Kidney (tissue), 14 donors: ENCODE data around the gene IMMP2L. TPM values are rescaled to one million over a fixed set of nuclear protein-coding genes. Genes with fewer than 3 reads are reported as not detected.
A peak's percentile ranks its signal among the peaks of the same experiment; 100 is the strongest.

ENCODE experiments used
- DNase-seq, 5 donors: peaks; one replicate each; pipeline ENCODE4 v3.0.0-alpha.2; 2013 to 2020
- FAIRE-seq: peaks from 2 replicates; lab custom pipeline; 2012; peaks lifted over from hg19 to GRCh38; lab: Jason Lieb, UNC
- H3K27ac ChIP-seq, 2 donors: one replicate each; pipeline ENCODE4 v1.7.0; 2013; ENCODE audit warnings: low read depth in 2 of 2, low read length in 2 of 2, inconsistent platforms in 1 of 2
- H3K27me3 ChIP-seq: one replicate; pipeline ENCODE4 v1.7.1; 2013; ENCODE audit warnings: low read length, inconsistent platforms; ENCODE audit not compliant: control insufficient read depth, insufficient read depth
- H3K36me3 ChIP-seq, 3 donors: one replicate each; pipeline versions ENCODE4 v1.7.0 to v1.7.1; 2013; ENCODE audit warnings: low read length in 3 of 3, control low read depth in 1 of 3, inconsistent platforms in 1 of 3; ENCODE audit not compliant: insufficient read depth in 3 of 3, control insufficient read depth in 2 of 3
- H3K4me1 ChIP-seq, 3 donors: one replicate each; pipeline versions ENCODE4 v1.7.0 to v1.7.1; 2013; ENCODE audit warnings: low read length in 3 of 3, inconsistent platforms in 1 of 3, low read depth in 1 of 3; ENCODE audit not compliant: control insufficient read depth in 2 of 3, insufficient read depth in 2 of 3
- H3K4me3 ChIP-seq, 3 donors: one replicate each; pipeline versions ENCODE4 v1.7.0 to v1.8.1; 2013; ENCODE audit warnings: low read length in 3 of 3, control low read depth in 1 of 3, inconsistent platforms in 1 of 3
- H3K9ac ChIP-seq, 3 donors: one replicate each; pipeline versions ENCODE4 v1.7.0 to v1.7.1; 2013; ENCODE audit warnings: low read length in 3 of 3, control low read depth in 1 of 3, inconsistent platforms in 1 of 3
- H3K9me3 ChIP-seq, 3 donors: one replicate each; pipeline versions ENCODE4 v1.7.0 to v1.7.1; 2013; ENCODE audit warnings: low read length in 3 of 3, control low read depth in 1 of 3, inconsistent platforms in 1 of 3; ENCODE audit not compliant: control insufficient read depth in 2 of 3, insufficient read depth in 1 of 3
- intact Hi-C: fragments of 100-400 bp; cut with DNase I; formaldehyde crosslinking; loops from one replicate; pipeline ENCODE4 v1.11.1; 2022
- polyA plus RNA-seq: library from polyadenylated mRNA; stranded (reverse); fragments of 350-450 nt; fragmentation: Illumina TruSeq; extraction: RNeasy Lipid Tissue Mini Kit (QIAGEN cat#74804); gene quantifications from one replicate; pipeline ENCODE4 v1.2.3, GENCODE V29; 2014; ENCODE audit warnings: low read depth, low replicate concordance; ENCODE audit not compliant: insufficient read depth
- total RNA-seq: library from RNA; stranded (reverse); fragmentation: NEBNext Ultra II Directional; extraction: Animal tissue kit (Norgen Biotek cat#: 25700); gene quantifications from one replicate; pipeline ENCODE4 v1.2.1, GENCODE V29; 2021
- TF ChIP-seq, protein P1 (sequence below): IDR thresholded peaks from 3 replicates; pipeline ENCODE4 v1.5.1; 2012; ENCODE audit warnings: mild to moderate bottlenecking, moderate library complexity, borderline replicate concordance; ENCODE audit not compliant: insufficient read depth; ENCODE audit errors: extremely low read depth
- donor health status: control.
- donor health status: control.
- donor health status: control.
- donor health status: control.
- donor health status: control.
- donor health status: DM: yes; HTN: yes; CAD: no.
- donor health status: Normal renal cell carcinoma (clear cell type).

The IMMP2L gene
- total and polyA plus RNA-seq, 2 donors from 2014 or later = 46.4 to 52.1 TPM

DNA sequence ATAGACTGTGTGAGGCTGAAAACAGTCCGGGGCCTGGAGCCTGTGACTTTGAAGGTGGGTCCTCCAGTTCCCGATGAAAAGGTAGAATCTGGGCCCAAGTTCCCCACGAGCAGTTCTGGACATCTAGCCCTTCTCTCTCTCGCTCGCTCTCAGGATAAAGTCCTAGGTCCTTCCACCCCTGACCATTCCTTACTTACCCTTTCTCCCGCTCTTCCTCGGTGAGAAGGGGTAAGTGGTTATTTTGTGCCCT is 713 bp downstream of the IMMP2L start:
- Histone ChIP-seq H3K4me1 (peaks cover 0 to 8% (median 4%) of the 10 kb centered on the region in 3 donors), H3K36me3 (peaks cover 0 to 4% (median 0%) of the 10 kb centered on the region in 3 donors), H3K9ac (peak overlapping the region; percentile 61 to 83 (median 64)), H3K27ac (peak overlapping the region; percentile 75 to 90), H3K4me3 (peak overlapping the region; percentile 65 to 77 (median 72)), H3K27me3 (no peaks in the 10 kb centered on the region), H3K9me3 (no peaks in the 10 kb centered on the region)
- no peak for FAIRE-seq
- intact Hi-C loops = no loop called here
- TF ChIP-seq, protein P1, sequence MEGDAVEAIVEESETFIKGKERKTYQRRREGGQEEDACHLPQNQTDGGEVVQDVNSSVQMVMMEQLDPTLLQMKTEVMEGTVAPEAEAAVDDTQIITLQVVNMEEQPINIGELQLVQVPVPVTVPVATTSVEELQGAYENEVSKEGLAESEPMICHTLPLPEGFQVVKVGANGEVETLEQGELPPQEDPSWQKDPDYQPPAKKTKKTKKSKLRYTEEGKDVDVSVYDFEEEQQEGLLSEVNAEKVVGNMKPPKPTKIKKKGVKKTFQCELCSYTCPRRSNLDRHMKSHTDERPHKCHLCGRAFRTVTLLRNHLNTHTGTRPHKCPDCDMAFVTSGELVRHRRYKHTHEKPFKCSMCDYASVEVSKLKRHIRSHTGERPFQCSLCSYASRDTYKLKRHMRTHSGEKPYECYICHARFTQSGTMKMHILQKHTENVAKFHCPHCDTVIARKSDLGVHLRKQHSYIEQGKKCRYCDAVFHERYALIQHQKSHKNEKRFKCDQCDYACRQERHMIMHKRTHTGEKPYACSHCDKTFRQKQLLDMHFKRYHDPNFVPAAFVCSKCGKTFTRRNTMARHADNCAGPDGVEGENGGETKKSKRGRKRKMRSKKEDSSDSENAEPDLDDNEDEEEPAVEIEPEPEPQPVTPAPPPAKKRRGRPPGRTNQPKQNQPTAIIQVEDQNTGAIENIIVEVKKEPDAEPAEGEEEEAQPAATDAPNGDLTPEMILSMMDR = no peak
- DNase-seq = peak in 2 of 5 donors; percentile 11 to 57

DNA sequence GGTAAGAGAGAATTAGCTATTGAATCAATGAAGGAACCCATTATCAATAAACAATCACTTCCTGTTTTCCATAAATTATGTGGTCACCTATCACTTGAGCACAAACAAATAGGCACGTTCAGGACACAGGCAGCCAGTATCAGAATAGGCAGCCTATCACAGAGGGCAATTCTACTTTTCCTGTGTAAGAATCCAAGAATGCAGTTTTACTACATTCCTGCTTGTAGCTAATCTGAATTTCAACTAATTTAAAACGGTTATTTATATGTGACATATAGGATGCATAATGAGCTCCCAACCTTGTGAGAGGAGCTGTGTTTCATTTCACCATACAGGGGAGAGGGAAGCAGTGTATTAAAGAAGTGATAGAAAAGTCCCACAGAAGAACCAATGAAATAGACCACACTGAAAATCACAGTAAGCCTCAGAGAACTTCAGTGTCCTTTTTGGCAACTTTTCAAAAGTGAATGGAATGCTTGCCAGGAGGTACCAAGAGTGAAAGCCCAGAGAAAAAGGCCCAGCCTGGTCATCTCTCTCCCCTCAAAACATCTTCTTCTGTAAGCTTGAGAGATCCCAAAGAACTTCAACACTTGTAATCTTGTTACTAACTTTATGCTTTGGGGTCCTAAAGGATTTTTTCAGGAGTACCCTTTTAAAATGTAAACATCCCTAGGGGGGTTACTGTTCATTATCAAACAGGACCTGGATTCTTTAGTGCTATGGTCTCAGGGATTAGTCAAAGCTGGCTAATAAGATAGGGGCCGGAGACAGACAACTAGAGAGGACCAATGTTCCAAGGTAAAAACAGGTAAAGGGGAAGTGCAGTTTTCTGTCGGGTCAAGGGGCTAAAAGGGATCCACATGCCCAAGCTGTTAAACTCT is 1.3 kb downstream of the IMMP2L start:
- peaks cover 0 to 4% (median 0%) of the 10 kb centered on the region in 3 donors for H3K36me3 ChIP-seq
- H3K9me3 ChIP-seq = no peaks in the 10 kb centered on the region
- FAIRE-seq (no peak), DNase-seq (peak in 3 of 5 donors; percentile 14 to 61 (median 54))
- H3K4me3 ChIP-seq = peak overlapping the region; percentile 65 to 77 (median 72)
- H3K4me1 ChIP-seq = peaks cover 0 to 8% (median 4%) of the 10 kb centered on the region in 3 donors
- intact Hi-C loops = no loop called here
- H3K27me3 ChIP-seq = no peaks in the 10 kb centered on the region
- peak overlapping the region; percentile 61 to 83 (median 64) for H3K9ac ChIP-seq
- peak overlapping the region; percentile 75 to 90 for H3K27ac ChIP-seq
- TF ChIP-seq, protein P1 = no peak

DNA sequence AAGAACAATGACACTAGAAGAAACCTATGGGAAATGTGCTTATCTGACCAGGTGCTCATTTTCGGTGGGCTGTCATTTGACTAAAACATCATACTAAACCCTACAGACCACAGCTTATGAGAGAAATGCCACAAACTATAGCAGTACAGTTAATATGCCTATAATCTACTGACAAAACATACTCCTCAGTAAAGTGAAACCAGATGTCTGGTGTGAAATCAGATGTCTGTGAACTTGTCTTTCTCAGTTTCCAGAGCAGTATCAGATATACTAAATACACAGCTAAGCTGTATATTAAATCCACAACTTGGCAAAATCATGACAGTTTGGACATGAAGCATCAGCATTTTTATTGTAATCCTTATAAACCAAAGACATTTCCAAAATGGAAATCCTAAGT is 3.3 kb downstream of the IMMP2L start:
- no peaks in the 10 kb centered on the region for H3K9me3 ChIP-seq
- H3K36me3 ChIP-seq = peaks cover 0 to 4% (median 4%) of the 10 kb centered on the region in 3 donors
- DNase-seq (peak in 2 of 5 donors; percentile 20 to 25), FAIRE-seq (no peak)
- H3K4me1 ChIP-seq = peaks cover 0 to 8% (median 4%) of the 10 kb centered on the region in 3 donors
- no peak overlapping the region for H3K27ac ChIP-seq
- intact Hi-C loops = no loop called here
- H3K27me3 ChIP-seq = no peaks in the 10 kb centered on the region
- peak overlapping the region in 1 of 3 donors; percentile 7 for H3K4me3 ChIP-seq
- H3K9ac ChIP-seq = no peak overlapping the region
- TF ChIP-seq, protein P1 = no peak
